Gastrocnemius medialis (tissue), 4 donors: ENCODE measurements around the gene SH2D1B. TPM values are rescaled to one million over a fixed set of nuclear protein-coding genes. Genes with fewer than 3 reads are reported as not detected.

ENCODE experiments used
- ATAC-seq, 2 donors: fragments of 150-250 bp; one replicate each; pipeline ENCODE4 v1.9.1; 2016
- DNase-seq, 2 donors: peaks; one replicate each; pipeline ENCODE4 v3.0.0-alpha.2; 2019
- H3K27ac ChIP-seq, 4 donors: fragments of 200-600 bp; sonication (generic); 1 replicate in 1 of 4; 2 replicates in 3 of 4; pipeline ENCODE4 v1.5.1; 2016 to 2018; ENCODE audit warnings: mild to moderate bottlenecking in 2 of 4, moderate library complexity in 1 of 4
- H3K27me3 ChIP-seq, 3 donors: fragments of 200-600 bp; sonication (generic) in 2 of 3; 1 replicate in 1 of 3; 2 replicates in 2 of 3; pipeline versions ENCODE4 v1.5.1 to v1.6.0; 2016 to 2019; ENCODE audit warnings: mild to moderate bottlenecking in 1 of 3, moderate library complexity in 1 of 3
- H3K36me3 ChIP-seq, 2 donors: fragments of 200-600 bp; sonication (generic) in 1 of 2; one replicate each; pipeline ENCODE4 v1.5.1; 2017 to 2018
- H3K4me1 ChIP-seq, 2 donors: fragments of 200-600 bp; sonication (generic) in 1 of 2; one replicate each; pipeline ENCODE4 v1.5.1; 2016 to 2017; ENCODE audit warnings: mild to moderate bottlenecking in 2 of 2
- H3K4me3 ChIP-seq, 4 donors: fragments of 200-600 bp; sonication (generic) in 3 of 4; 1 replicate in 1 of 4; 2 replicates in 3 of 4; pipeline ENCODE4 v1.5.1; 2016 to 2019; ENCODE audit warnings: mild to moderate bottlenecking in 2 of 4
- H3K9me3 ChIP-seq, 3 donors: fragments of 200-600 bp; sonication (generic) in 2 of 3; 1 replicate in 1 of 3; 2 replicates in 2 of 3; pipeline ENCODE4 v1.5.1; 2016 to 2019
- CTCF ChIP-seq, 5 experiments: fragments of 450-650 bp in 3 of 5; fragments of 200-600 bp in 2 of 5; sonication (generic) in 2 of 5; IDR thresholded peaks in 4 of 5; conservative IDR thresholded peaks in 1 of 5; 1 replicate in 4 of 5; 2 replicates in 1 of 5; pipeline ENCODE4 v1.5.1; 2016 to 2019; ENCODE audit warnings: antibody characterized with exemption in 5 of 5, mild to moderate bottlenecking in 3 of 5, moderate library complexity in 3 of 5
- POLR2A ChIP-seq, 2 donors: fragments of 450-650 bp; IDR thresholded peaks; one replicate each; pipeline ENCODE4 v1.6.1; 2017; ENCODE audit warnings: antibody characterized with exemption in 2 of 2, mild to moderate bottlenecking in 2 of 2, moderate library complexity in 2 of 2
- in situ Hi-C, 4 donors: fragments of 200-750 bp; cut with MboI; loops; one replicate each; pipeline versions ENCODE4 v1.15.0 to v1.8.0; 2017; ENCODE audit warnings: low sequenced_read_pairs in 4 of 4
- intact Hi-C: fragments of 100-400 bp; cut with DNase I; formaldehyde crosslinking; loops from one replicate; pipeline ENCODE4 v1.15.1; 2023; ENCODE audit warnings: low total_unique reads
- total RNA-seq, 4 donors: library from RNA; depleted of rRNA; stranded (reverse); fragments of >200 nt; gene quantifications; one replicate each; pipeline versions ENCODE4 v1.1.0 to v1.2.3, GENCODE V29; 2016

SH2D1B gene
- total RNA-seq, 4 donors from 2014 or later: 2.1 to 34.2 (median 4.1) TPM

- no peak for ATAC-seq
Measured at GRCh38 chr1:162371611-162372010, 40.3 kb downstream of the SH2D1B start.

GRCh38 chr1:162370721-162371120, 41.2 kb downstream of the SH2D1B start:
- no peak for TF ChIP-seq POLR2A (IDR thresholded peaks at IDR 0.05)
- TF ChIP-seq CTCF (IDR thresholded peaks at IDR 0.05 in 4 of 5, conservative IDR thresholded peaks at IDR 0.05 in 1 of 5): no peak
- no peaks in the 10 kb centered on the region for H3K27me3 ChIP-seq
- H3K27ac ChIP-seq: no peak overlapping the region
- H3K36me3 ChIP-seq: no peaks in the 10 kb centered on the region
- no peaks in the 10 kb centered on the region for H3K4me1 ChIP-seq
- in situ Hi-C loops (no loop called here), intact Hi-C loops (no loop called here)
- DNase-seq: no peak
- H3K4me3 ChIP-seq: no peak overlapping the region
- H3K9me3 ChIP-seq: no peaks in the 10 kb centered on the region
- ATAC-seq: no peak

More at GRCh38 chr1:162371611-162372010, 40.3 kb downstream of the SH2D1B start:
- TF ChIP-seq CTCF (IDR thresholded peaks at IDR 0.05 in 4 of 5, conservative IDR thresholded peaks at IDR 0.05 in 1 of 5) (no peak), POLR2A (IDR thresholded peaks at IDR 0.05) (no peak)
- no peaks in the 10 kb centered on the region for H3K27me3 ChIP-seq
- H3K4me1 ChIP-seq: no peaks in the 10 kb centered on the region
- in situ Hi-C loops (no loop called here), intact Hi-C loops (no loop called here)
- H3K36me3 ChIP-seq: no peaks in the 10 kb centered on the region
- no peak overlapping the region for H3K4me3 ChIP-seq
- no peak overlapping the region for H3K27ac ChIP-seq
- no peak for DNase-seq
- H3K9me3 ChIP-seq: no peaks in the 10 kb centered on the region

- Histone ChIP-seq H3K4me1 (no peaks in the 10 kb centered on the region), H3K9me3 (no peaks in the 10 kb centered on the region), H3K27me3 (no peaks in the 10 kb centered on the region), H3K4me3 (no peak overlapping the region), H3K36me3 (no peaks in the 10 kb centered on the region), H3K27ac (no peak overlapping the region)
- TF ChIP-seq POLR2A (IDR thresholded peaks at IDR 0.05): no peak
- intact Hi-C loops (no loop called here), in situ Hi-C loops (no loop called here)
- ATAC-seq (no peak), DNase-seq (no peak)
Measured at GRCh38 chr1:162370161-162370560, 41.8 kb downstream of the SH2D1B start.

- H3K27me3 ChIP-seq: no peaks in the 10 kb centered on the region
- no peaks in the 10 kb centered on the region for H3K4me1 ChIP-seq
- H3K9me3 ChIP-seq: no peaks in the 10 kb centered on the region
- in situ Hi-C loops (no loop called here), intact Hi-C loops (no loop called here)
- H3K27ac ChIP-seq: no peak overlapping the region
- no peak overlapping the region for H3K4me3 ChIP-seq
- no peaks in the 10 kb centered on the region for H3K36me3 ChIP-seq
- ATAC-seq (no peak), DNase-seq (no peak)
- TF ChIP-seq POLR2A (IDR thresholded peaks at IDR 0.05) (no peak), CTCF (IDR thresholded peaks at IDR 0.05 in 4 of 5, conservative IDR thresholded peaks at IDR 0.05 in 1 of 5) (no peak)
Measured at GRCh38 chr1:162369571-162369970, 42.4 kb downstream of the SH2D1B start.

GRCh38 chr1:162368451-162368850, 43.5 kb downstream of the SH2D1B start:
- in situ Hi-C loops: no loop called here
- H3K9me3 ChIP-seq: no peaks in the 10 kb centered on the region
- no peak for TF ChIP-seq CTCF (IDR thresholded peaks at IDR 0.05 in 4 of 5, conservative IDR thresholded peaks at IDR 0.05 in 1 of 5)
- no peak for TF ChIP-seq POLR2A (IDR thresholded peaks at IDR 0.05)
- no peaks in the 10 kb centered on the region for H3K27me3 ChIP-seq
- no peak overlapping the region for H3K27ac ChIP-seq
- no peak for ATAC-seq
- no peaks in the 10 kb centered on the region for H3K4me1 ChIP-seq
- intact Hi-C loops: no loop called here
- no peak for DNase-seq
- no peaks in the 10 kb centered on the region for H3K36me3 ChIP-seq
- no peak overlapping the region for H3K4me3 ChIP-seq
